Measurements from ENCODE around the gene MAP2K5.

The MAP2K5 gene

GRCh38 chr15:67560320-67560719, 17.8 kb downstream of the MAP2K5 start:
- no peak for DNase-seq

DNA sequence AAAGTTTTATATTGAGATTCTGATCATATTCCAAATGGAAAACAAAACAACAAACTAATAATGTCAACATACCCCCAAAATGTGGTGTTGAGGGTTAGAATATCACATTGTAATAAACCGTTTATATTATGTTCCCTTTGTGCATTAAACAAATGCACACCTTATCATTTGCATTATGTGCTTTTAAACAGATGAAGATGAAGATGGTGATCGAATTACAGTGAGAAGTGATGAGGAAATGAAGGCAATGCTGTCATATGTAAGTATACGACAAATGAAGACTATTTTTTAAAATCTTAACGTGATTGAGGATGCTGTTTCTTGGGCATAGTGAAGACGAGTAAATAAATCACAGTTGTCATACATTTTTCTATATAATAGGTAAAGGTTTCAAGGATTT, 20.6 kb downstream of the MAP2K5 start:
- DNase-seq: no peak

DNA sequence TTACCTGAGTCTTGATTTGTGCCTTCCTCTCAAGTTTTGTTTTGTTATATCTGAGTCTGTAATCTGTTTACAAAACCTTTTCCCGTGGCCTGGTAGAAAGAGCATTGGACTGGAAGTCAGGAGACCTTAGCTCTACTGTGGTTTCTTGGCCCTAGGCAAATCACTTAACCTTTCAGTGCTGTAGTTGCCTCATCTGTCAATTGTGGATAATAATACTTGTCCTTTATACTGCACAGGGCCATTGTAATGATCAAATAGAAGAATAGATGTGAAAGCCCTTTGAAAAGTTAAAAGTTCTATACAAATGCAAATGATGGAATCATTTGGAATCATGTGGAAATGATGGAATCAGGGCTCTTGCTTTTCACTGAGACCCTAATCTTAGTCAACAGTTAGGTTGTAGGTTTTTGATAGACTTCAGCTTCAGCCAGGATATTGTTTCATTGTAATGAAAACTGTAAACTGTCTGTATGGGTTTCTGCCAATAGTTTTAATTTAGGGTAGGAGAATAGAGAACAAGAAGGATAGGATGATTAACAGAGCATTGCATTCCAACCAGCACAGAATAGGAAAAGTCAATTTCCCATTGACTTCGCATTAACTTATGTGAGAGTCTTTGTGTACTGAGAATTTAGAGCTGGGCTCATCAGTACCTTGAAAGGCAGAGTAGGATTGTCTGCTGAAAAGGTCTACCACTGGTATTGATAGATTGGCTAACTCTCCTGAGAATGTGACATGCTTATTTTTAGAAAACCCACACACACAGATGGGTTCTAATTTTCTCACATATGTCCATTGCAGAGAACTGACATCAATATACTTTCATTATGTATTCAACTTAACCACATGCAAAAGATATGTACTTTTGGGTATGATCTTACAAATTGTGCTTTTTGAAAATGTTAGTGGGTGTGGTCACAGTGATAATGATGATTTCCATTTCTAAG, 21.8 kb downstream of the MAP2K5 start:
- no peak for DNase-seq

- DNase-seq: no peak
Observed at GRCh38 chr15:67564968-67565345, 22.5 kb downstream of the MAP2K5 start.

DNA sequence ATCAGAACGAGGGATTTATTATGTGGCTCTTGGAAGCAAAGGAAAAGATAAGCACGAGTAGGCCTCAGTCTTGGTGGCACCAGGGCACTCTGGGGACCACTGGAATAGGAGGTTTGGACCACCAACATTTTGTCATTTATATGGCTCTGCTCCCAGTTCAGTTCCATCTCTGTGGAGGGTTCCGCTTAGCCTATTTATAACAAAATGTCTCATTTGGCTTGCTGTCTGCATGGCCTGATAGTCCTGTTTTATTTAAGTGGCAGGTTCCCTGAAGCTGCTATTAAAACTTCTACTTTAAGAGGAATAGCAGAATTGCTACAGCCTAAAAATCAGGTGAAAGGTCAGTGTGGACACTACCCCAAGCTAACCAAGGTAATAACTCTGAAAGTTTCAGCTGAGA, 27.2 kb downstream of the MAP2K5 start:
- DNase-seq: no peak

- no peak for DNase-seq
Observed at GRCh38 chr15:67570875-67571647, 28.6 kb downstream of the MAP2K5 start.

DNA sequence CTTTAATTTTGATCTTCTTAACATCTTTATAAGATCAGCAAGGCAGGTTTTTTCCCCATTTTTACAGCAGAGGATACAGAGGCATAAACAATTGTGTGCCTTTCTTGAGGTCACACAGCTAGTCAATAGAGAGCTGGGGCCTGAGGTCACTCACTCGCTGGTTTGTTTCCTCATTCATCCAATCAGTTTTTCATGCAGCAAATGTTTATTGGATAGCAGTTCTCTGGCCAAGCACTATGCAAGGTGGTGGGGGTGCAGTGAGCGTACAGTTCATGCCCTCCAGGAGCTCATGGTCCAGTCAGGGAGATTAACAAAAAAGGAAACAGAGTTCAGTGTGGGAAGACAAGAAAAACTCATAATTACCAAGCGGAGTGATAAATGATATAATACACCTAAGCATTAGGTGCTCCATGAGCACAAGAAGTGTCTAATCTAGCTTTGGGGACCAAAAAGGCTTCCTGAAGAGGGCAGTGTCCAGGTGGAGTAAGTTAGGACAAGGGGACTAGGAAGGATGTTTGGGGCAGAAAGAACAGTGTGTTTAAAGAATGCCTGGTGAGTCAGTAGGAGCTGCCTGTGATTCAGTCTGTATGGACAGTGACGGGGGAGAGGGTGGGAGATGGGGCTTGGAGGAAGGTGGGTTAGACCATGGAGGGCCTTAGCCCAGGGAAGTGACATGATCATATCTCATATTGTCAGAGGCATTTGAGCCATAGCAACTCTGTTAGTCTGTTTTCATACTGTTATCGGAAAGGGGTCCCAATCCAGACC, 29.3 kb downstream of the MAP2K5 start:
- DNase-seq: no peak

DNA sequence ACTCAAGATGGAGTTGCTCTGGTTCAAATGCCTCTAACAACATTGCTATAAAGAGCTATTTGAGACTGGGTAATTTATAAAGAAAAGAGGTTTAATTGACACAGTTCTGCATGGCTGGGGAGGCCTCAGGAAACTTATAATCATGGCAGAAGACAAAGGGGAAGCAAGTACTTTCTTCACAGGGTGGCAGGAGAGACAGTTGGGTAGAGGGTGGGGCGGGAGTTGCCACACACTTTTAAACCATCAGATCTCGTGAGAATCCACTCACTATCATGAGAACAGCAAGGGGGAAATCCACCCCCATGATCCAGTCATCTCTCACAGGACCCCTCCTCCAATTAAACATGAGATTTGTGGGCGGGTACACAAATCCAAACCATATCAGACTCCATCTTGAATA, 30.7 kb downstream of the MAP2K5 start:
- DNase-seq: no peak

GRCh38 chr15:67575039-67575502, 32.6 kb downstream of the MAP2K5 start:
- no peak for DNase-seq

DNA sequence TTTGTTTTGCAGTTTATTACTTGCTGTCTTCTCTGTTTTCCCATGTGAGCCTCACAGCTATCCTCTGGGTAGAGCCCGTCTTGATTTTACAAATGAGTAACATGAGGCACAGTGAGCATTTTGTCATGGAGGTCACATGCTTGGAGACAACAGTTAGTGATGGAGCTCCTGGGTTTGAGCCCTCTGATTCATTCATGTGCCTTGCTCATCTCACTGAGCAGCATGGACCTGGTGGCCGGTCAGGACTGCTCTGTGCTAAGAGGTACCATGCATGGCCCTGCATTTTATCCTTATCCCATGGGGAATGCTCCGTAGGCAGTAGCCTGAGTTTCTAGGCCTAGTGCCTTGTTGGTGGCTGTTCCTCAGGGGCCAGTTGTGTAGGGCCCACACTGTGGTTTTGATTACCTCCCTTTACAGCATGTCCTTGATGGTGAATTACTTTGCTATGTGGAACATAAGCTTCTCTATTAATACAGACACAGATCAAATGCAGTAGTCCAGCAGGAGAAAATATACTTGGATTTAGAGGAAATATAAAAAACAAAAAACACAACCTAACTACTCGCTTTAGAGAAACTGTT, 35.6 kb downstream of the MAP2K5 start:
- no peak for DNase-seq

DNA sequence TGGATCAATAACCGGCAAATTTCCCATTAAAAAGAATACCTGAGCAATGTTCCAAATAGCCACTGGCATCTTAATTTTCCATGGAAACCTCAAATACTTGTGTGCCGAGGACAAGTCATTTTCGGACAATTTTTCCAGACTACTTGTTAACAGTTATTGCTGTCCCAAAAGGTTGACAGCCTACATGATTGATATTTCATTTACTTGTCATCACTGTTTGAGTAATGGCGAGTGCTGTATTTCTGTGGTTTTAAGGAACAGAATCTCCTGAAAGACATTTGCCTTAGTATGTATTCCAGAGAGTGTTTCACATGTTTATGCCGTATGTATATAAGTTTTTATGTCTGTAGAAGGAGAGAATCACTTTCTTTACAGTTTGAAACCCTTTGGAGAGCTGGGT, 36.7 kb downstream of the MAP2K5 start:
- no peak for DNase-seq

DNA sequence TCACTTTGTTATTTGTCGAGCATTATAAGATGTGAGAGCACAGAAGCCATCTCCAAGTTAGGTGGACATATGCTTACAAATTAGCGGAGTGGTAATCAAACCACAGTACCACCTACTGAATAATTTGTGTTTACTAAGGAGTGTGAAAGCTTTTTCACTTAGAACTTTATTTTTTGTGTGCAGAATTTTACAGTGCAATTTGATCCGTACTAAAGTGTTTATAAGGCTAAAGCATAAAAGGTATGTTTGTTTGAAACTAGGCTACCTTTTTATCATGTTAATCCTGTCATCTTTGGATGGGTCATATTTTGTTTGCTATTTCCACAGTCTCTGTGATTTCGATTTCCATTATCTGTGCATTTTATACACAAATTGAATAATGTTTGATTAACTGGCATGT, 37.5 kb downstream of the MAP2K5 start:
- no peak for DNase-seq

DNA sequence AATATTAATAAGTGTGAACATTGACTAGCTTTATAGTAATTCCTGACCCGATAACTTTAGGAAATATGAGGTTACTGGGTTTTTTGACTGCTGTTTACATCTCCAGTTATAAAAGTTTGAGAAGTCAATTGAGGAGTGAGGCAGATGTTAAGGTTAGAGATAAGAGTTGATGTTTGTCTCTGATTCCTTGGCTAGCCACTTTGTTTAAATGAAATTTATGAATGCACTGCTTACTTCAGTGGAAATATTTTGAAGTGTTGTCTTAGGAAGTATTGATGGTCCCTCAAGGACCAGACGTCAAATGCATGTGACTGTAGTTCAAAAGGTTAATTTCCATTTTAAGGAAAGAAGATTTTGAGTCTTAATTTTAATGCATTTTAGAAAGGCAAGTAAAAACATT, 41.7 kb downstream of the MAP2K5 start:
- no peak for DNase-seq

DNA sequence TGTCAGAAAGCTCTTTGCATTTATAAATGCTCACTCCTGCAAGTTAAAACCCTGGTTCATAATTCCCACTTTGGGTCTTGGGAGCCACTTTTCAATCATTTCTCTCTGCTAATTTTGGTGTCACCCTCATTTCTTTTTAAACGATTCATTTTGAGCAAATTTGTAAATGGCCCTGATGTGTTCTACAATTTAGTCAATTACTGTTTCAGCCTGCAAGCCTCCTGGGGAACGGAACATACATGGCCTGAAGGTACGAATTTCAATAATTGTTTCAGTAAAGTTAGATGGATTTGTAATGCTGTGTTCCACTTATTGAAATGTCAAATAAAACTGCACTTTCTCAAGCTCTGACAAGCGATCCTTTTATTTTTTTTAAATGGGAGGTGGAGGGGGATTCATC, 43.2 kb downstream of the MAP2K5 start:
- DNase-seq: no peak

DNA sequence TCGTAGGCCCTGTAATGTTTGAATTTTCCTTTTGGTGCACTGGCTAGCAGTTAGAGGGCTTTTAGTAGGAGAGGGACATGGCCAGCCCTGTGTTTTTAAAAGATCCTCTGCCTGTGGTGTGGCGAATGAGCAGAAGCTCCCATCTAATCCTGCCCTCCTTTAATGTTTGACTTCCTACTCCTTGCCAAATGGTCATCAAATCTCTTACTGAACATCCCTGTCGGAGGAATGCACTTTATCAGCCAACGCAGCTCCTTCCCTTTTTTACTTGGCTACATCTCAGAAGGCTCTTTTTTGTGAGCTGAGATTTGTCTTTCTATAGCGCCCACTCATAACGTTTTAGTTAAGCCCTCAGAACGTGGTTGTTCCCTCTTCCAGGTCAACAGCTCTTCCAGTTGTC, 44.8 kb downstream of the MAP2K5 start:
- no peak for DNase-seq

GRCh38 chr15:67587754-67588153, 45.3 kb downstream of the MAP2K5 start:
- no peak for DNase-seq

DNA sequence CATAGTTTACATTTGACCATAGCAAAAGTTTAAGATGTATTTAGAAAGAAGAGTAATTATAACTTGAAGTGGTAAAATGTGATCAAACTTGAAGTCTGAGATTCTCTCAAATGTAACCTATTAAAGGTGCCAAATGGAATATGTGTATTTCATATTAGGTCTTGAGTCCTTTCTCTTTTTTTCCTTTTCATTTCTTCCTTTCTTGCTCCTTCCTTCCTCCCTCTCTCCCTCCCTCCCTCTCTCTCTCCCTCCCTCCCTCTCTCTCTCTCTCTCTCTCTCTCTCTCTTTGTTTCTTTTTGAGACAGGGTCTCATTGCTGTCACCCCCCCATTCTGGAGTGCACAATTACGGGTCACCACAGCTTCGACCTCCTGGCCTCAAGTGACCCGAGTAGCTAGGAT, 47.7 kb downstream of the MAP2K5 start:
- DNase-seq: no peak

DNA sequence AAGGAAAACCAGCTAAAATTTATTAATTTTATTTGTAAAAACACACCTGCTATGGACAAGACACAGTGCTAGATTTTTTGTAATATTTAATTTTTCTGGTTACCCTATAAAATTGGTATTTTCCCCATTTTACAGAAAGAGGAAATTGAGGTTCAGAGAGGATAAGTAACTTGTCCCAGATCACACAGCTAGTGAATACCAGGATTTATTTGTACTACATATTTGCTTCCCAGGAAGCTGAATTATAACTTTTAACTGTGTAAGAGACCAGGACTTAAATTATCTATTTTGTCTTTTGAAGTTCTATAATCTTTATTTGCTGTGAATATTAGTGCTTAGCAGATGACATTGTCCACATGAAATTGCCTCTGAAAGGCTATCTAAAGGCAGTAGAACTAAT, 49.7 kb downstream of the MAP2K5 start:
- no peak for DNase-seq

DNA sequence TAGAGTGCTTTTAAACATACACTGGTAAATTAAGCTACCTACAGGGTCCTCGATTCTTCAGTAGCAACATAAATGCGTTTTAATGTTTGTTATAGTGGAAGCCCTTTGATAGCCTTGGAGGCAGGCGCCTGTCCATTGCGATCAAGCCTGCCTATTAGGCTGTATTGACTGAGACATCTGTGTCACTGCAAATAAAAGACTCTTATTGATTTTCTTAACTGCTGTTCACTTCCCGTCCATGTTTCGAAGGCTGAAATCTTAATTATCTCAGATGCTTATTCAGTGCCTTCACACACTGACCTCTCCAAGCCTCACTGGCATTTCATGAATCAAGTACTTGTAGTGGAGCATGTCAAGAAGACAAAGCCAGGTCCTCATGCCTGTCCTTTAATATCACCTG, 51.1 kb downstream of the MAP2K5 start:
- DNase-seq: no peak

DNA sequence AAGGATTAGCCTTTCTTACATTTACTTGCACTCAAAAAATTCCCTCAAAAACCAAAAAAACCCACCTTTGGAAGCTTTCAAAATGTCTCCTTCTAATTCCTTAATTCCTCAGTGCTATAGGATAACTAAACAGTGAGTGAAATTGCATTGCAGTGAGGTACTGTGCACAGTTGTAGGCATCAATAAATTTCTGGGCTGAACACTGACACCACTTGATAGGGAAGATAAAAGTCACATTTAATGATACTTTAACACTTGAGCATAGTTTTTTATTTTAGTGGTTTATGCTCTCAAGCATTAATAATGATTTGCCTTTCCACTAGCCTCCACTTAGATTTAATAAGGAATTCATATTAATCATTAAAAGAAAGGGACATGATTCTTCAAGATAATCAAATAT, 52.3 kb downstream of the MAP2K5 start:
- DNase-seq: no peak

DNA sequence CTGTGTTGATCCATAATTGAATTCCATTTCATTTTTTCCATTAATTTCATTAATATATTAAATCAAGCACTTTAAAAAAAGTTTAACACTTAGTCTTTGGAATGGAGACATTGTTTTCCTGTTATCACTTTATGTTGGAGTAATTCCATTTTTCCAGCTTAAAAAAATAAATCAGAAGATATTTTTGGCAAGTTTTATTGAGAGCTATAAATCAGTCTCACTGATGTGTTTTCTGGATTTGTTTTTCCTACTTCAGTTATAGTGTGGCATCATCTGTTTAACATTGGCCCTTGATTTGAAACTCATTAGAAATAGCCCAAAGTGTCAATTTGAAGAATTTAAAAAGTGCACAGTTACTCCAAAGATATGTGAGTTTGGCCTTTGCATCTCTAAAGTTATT, 53.1 kb downstream of the MAP2K5 start:
- DNase-seq: no peak

DNA sequence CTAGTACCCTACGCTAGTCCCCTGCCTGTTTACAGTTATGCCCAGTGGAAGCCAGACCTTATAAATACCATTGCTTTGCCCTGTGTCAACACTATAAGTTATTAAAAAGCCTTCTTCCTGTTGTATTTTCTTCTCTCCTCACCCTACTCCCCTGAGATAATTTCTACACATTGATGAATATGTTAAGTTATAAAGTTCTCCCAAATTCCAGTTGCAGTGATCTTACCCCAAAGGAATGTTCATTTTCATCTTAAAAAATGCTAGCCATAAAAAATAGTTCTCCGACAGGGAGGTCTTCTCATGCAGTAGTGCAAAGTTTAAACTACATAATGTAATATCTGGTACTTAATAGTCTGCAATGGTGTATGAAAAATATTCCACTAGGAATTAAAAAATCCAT, 58.6 kb downstream of the MAP2K5 start:
- DNase-seq: no peak

GRCh38 chr15:67603063-67603462, 60.6 kb downstream of the MAP2K5 start:
- DNase-seq: no peak

Measured in activated CD8-positive, alpha-beta memory T cell treated with anti-CD3 and anti-CD28 coated beads for 24 hours (primary cell).